AG04449 (cell line): ENCODE data around the gene LARP1.
A peak's percentile ranks its signal among the peaks of the same experiment; 100 is the strongest.

Experiments used
- CTCF ChIA-PET: fragments of 350-600 bp; formaldehyde crosslinking; extraction: SDS; loops from one replicate; lab custom pipeline; 2021; ENCODE audit warnings: antibody characterized with exemption; lab: Yijun Ruan, JAX
- POLR2A ChIA-PET: fragments of 400-600, 350-600 bp; formaldehyde crosslinking; extraction: SDS; loops from one replicate; lab custom pipeline; 2020; ENCODE audit warnings: antibody characterized with exemption, inconsistent platforms; lab: Yijun Ruan, JAX
- DNase-seq: peaks from one replicate; pipeline ENCODE4 v3.0.0-alpha.2; 2010; ENCODE audit warnings: low read depth, low spot score
- H3K4me3 ChIP-seq: 2 replicates; pipeline ENCODE4 v1.5.1; 2011; ENCODE audit warnings: low read depth, mild to moderate bottlenecking, control low read depth, low read length
- TF ChIP-seq, protein P1 (sequence below): IDR thresholded peaks from one replicate; pipeline ENCODE4 v1.5.1; 2011; ENCODE audit warnings: mild to moderate bottlenecking, moderate library complexity, low read length, control low read depth, inconsistent platforms; ENCODE audit not compliant: insufficient read depth; ENCODE audit errors: missing control alignments

LARP1 gene

DNA sequence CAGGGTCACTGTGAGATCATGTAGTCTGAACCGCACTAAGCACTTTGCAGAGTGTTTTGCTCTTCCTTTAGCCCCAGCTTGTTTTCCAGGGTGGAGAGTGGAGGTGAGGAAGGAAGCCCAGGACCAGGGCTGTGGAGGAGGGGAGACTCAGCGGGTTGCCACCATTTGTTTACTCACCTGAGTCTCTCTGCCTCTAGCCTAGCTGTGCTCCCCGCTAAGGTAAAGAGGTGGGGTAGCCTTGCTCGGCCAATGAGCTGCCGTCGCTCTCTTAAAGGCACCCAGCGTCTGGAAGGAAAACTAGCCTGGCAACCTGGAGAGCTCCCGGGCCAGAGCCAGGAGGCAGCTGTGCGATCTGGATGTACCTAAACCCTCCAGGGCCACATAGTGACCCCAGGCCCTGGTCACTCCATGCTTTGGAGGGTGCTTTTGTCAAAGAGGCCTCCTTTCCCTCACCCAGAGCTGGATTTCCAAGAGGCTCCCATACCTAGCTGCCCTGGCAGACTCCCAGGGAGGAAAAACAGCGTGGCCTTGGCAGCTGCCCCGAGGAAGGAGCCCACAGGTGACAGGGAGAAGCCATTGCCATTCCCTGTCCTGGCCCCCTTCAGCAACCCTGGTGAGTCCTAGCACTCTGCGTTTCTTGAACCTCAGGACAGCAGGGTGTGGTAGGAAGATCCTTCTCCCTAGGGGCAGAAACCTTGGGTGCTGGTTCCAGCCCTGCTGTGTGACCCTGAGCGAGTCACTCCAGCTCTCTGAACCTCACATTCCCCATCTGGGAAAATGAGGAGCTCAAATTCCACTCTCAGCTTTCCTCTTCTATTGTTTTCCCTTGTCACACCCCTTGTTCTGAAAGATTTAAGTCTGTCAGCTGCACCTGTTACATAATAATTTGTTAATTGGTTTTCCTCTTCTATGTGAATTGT, 42.4 kb upstream of the LARP1 start:
- TF ChIP-seq, protein P1, sequence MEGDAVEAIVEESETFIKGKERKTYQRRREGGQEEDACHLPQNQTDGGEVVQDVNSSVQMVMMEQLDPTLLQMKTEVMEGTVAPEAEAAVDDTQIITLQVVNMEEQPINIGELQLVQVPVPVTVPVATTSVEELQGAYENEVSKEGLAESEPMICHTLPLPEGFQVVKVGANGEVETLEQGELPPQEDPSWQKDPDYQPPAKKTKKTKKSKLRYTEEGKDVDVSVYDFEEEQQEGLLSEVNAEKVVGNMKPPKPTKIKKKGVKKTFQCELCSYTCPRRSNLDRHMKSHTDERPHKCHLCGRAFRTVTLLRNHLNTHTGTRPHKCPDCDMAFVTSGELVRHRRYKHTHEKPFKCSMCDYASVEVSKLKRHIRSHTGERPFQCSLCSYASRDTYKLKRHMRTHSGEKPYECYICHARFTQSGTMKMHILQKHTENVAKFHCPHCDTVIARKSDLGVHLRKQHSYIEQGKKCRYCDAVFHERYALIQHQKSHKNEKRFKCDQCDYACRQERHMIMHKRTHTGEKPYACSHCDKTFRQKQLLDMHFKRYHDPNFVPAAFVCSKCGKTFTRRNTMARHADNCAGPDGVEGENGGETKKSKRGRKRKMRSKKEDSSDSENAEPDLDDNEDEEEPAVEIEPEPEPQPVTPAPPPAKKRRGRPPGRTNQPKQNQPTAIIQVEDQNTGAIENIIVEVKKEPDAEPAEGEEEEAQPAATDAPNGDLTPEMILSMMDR: no peak
- POLR2A ChIA-PET: no interaction called here
- H3K4me3 ChIP-seq: no peak overlapping the region
- no peak for DNase-seq
- CTCF ChIA-PET: interaction anchor here (2.0 kb wide), 1 partner anchor 20 kb away, joined by 6 read pairs; no protein-coding TSS in a partner anchor

DNA sequence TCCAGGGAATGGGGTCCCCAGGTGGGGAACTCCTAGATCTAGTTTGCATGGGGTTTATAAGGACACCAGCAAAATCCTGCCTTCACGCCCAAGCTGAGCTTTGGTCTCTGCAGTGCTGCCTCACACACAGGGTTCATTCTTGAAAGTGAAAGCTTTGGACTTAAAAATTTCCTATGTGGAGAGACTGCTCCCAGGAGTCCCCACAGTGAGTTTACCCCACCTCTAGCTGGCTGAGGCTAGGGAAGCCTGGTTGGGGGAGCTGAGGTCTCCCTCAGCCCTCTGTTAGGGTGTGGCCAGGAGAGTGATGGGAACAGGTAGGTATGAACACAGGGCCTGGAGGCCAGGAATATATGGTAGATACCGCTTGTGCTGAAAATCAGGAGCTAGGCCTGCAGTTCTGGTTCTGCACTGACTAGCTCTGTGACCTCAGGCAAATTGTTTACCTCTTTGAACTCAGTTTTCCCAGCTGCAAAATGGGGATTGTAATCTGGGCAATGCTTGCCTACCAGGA, 41.5 kb upstream of the LARP1 start:
- TF ChIP-seq, protein P1: no peak
- no peak for DNase-seq
- H3K4me3 ChIP-seq: no peak overlapping the region
- CTCF ChIA-PET: interaction anchor here (1.0 to 2.0 kb wide), 2 partner anchors 15 to 21 kb away, joined by 3 to 6 read pairs; no protein-coding TSS in a partner anchor
- POLR2A ChIA-PET: interaction anchor here (0.6 kb wide), 1 partner anchor 31 kb away, joined by 3 read pairs; no protein-coding TSS in a partner anchor

- TF ChIP-seq, protein P1: no peak
- peak; percentile 16 for DNase-seq
- ChIA-PET CTCF (interaction anchor here (1.0 to 2.0 kb wide), 3 partner anchors 13 to 21 kb away, joined by 3 to 6 read pairs (median 3); no protein-coding TSS in a partner anchor), POLR2A (interaction anchor here (0.6 kb wide), 1 partner anchor 32 kb away, joined by 3 read pairs; no protein-coding TSS in a partner anchor)
- H3K4me3 ChIP-seq: no peak overlapping the region
These were observed 40.8 kb upstream of the LARP1 start for GRCh38 chr5:154714266-154714986.

DNA sequence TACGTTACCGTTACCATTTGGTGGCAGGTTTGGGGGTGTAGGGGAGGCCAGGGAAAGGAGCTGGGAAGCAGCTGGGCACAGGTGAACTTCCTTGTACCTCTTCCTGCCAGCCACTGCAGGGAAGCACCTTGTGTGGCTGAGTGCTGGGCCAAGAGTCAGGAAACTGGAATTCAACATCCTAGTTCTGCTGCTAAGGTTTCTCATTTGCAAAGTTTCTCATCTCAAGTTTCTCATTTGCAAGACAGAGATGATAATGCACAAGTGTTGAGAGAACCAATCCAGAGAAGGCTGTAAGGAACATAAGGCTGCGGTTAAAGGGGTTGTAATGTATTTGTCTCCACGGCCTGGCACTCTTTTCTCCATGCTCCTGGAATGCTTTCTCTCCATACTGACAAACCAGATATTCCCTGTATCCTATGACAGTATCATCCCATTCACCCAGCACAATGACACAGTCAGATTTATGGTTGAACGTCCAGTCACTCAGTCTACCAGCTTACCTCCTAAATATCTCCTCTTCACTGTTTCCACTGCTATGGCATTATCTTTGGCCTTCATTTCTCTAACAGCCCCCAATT, 33.6 kb upstream of the LARP1 start:
- ChIA-PET CTCF (interaction anchor here (0.7 kb wide), 1 partner anchor 113 kb away, joined by 3 read pairs; no protein-coding TSS in a partner anchor), POLR2A (no interaction called here)
- TF ChIP-seq, protein P1: no peak
- no peak for DNase-seq
- H3K4me3 ChIP-seq: no peak overlapping the region

DNA sequence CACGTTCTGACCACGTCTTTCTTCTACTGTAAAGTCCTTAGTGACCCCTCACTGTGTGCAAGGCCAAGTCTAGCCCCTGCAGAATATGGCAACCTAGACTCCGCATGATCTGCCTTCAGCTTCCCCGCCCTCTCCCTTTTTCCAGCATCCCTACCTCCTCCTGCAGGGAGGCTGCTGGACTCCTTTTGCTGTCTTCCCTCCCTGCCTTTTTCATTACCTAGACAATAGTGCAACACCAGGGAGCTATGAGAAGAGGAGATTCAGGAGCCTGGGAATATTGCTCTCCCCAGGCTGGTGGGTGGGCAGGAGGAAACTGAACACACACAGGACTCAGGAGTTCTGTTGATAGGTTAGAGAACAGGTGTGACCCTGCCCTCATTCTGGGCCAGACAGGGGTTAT, 33.1 kb upstream of the LARP1 start:
- no peak overlapping the region for H3K4me3 ChIP-seq
- ChIA-PET POLR2A (no interaction called here), CTCF (no interaction called here)
- TF ChIP-seq, protein P1: no peak
- DNase-seq: no peak
